HG02759 (cell line): ENCODE data around the gene PNPLA8.
"Not testable (repeated sequence)": the region's sequence is repeated elsewhere in the genome, so short reads cannot be mapped to it uniquely, and the experiment has no call there.

ENCODE experiments used
- ATAC-seq: cut with Tn5 transposase; IDR thresholded peaks from one replicate; pipeline ENCODE4 v1.9.1; 2021; ENCODE audit warnings: mild to moderate bottlenecking, moderate library complexity; ENCODE audit not compliant: unreplicated experiment

PNPLA8 gene

DNA sequence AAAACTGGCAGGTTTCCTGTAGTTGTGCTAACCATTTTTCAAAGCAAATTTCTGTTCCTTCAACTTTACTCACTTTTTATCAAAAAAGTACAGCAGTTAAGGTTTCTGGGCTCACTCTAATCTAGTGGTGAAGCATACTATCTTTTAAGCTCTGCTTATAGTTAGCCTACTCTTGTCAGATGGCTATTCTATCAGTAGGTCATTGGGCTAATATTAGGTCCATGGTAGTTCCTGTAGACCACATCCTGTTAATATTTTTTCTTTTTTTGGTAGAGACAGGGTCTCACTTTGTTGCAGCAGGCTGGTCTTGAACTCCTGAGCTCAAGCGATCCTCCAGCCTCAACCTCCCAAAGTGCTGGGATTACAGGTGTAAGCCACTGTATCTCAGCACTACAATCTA lies 41.8 kb downstream of the PNPLA8 start:
- no peak for ATAC-seq

DNA sequence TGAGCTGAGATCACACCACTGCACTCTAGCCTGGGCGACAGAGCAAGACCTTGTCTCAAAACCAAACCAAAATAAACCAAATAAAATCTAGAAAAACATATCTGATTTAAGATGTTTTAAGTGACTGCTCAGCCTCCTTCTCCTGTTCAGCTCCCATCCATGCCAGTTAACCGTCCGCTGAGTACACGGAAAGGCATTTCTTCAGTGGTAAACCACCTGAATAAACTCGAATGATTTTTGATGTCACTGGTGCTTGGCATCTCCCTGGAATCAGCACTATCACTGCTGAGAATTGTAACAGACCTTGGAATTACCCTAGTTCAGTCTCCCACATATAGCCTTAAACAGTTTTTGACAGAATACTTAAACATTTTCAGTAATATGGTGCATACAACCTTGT lies 45.6 kb downstream of the PNPLA8 start:
- no peak for ATAC-seq

DNA sequence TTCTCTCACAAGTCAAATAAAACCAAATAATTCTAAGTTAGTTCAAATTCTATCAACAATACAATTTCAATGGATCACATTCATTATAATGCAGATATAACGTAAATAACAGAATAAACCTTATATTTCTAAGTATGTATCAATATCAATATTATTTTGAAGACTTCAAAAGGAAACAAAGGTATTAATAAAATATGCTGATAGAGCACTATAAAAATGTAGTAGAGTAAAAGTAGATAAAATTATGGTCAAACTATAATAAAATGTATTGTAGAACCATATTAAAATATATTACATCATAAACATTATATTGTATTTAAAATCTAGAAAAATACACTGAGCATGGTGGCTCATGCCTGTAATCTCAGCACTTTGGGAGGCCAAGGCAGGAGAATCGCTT lies 46.2 kb downstream of the PNPLA8 start:
- ATAC-seq = no peak

DNA sequence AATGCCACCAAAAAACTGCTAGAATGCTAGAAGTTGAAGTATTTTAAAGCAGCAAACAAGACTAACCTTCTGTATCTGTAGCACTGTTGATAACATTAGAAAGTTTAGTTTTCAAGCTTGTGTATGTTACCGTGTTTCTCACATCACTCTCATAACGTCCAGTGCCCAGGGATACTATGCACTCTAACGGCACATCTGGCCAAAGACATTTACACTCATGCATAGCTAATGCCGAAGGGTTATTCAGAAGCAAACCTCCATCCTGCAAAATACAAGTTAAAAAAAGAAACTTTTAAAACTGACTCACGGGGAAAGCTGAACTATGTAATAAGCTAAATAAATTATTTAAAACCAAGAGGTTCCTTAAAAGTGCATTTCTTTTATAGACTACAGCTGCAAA lies 46.8 kb downstream of the PNPLA8 start:
- no peak for ATAC-seq

DNA sequence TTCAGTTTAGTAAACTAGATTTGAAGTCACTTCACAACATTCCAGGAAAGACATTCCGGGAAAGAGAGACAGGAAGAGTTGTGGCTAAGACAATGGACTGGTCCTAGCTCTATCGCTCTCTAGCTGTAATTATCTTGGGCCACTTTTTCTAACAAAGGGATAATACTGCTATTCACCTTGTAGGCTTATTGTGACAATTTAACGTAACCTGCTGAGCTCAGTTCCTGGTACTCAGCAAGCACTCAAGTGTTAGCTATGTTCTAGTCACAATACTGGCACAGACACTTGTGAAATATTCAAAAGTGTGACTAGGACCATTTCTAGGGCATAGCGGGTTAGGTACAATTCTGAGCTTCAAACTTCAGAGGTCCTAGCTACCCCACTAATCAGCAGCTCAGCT lies 57.7 kb downstream of the PNPLA8 start:
- no peak for ATAC-seq

DNA sequence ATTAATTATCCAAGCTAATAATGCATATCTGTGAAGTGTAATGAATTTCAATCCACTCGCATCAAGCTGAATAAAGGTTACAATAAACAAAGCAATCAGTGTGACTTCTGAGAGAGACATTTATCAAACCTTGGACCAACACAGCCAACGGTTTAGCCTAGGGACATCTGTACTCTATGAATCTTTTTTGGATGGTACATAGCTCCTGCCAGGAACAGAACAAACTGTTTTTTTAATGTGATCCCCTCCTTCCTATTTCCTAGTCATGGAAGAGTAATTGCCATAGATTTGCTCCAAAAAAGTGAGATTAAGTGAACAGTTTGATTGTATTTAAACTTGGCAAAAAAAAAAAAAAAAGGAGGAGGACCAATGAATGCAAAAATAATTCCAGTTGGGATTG lies 58.5 kb downstream of the PNPLA8 start:
- no peak for ATAC-seq

DNA sequence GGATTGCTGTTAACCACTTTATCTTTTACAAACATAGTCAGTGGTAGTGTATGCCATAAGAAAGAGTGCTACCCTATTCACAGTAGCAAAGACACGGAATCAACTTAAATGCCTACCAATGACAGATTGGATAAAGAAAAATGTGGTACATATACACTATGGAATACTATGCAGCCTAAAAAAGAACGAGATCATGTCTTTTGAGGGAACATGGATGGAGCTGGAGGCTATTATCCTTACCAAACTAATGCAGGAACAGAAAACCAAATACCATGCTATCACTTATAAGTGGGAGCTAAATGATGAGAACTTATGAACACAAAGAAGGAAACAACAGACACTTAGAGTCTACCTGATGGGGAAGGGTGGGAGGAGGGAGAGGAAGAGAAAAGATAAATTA lies 59.6 kb downstream of the PNPLA8 start:
- ATAC-seq = not testable (repeated sequence)

DNA sequence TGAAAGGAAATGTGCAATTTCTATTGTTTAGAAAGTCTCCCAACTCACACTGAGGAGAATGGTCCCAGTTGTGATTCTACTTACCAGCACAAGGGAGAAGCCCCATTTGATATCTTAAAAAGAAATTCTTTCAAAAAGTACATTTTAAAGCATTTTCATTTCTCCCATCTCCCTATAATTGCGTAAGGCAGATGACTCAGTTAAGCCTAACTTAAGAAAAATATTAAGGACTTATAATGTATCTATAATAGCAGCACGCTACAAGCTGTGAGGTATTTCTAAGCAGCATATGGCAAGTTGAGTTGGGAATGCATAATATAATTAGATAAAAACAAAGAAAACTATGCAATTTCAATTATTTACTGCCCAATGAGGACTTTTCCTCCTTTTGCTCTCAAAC lies 61.2 kb downstream of the PNPLA8 start:
- no peak for ATAC-seq

DNA sequence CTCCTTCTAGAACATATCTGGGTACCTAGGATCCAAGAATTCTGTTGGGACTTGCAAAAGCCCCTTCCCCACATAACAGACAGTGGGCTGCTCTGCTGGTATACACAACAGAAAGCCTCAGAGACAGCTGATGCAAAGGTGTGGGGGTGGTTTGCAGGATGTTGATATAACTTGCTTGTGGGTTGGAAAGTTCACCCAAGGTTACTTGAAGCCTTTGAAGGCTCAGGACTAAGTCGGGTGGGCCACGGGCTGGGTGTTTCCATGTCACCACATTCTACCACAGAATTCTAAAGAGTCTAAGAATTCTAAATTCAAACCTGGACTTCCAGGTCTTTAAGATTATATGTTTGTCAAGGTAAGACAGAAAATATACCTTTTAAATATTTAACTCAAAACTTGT lies 62.3 kb downstream of the PNPLA8 start:
- ATAC-seq = no peak

DNA sequence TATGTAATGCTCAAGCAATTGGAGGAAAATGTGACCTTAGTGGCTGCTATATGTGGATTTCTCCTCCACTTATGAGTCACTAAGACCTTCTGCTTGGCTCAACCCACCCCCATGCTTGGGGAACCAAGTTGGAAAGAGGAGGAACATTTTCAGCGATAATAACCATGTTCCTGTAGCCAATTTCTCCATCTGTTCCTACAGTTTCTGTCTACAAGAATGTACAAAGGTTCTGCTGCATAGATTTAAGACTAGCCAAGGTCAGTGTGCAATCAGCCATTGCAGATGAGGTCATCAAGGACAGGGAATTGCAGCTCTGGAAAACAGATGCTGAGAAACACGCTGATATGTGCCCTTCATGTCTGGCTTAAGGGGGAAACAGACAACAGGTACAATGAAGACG lies 64.1 kb downstream of the PNPLA8 start:
- no peak for ATAC-seq

DNA sequence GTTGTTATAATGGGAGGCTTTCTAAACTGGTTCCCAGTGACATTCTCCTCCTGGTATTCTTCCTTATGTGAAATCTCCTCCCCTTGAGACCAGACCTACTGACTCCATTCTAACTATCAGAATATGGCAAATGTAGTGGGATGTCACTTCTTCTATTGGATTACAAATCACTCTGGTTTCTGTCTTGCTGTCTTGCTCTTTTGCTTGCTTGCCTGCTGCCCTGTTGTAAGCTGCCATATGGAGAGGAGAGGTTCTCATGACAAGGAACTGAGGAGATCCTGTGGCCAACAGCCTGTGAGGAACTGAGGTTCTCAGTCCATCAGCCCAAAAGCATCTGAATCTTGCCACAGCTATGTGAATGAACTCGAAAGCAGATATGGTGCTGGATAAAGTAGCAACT lies 65.0 kb downstream of the PNPLA8 start:
- no peak for ATAC-seq

DNA sequence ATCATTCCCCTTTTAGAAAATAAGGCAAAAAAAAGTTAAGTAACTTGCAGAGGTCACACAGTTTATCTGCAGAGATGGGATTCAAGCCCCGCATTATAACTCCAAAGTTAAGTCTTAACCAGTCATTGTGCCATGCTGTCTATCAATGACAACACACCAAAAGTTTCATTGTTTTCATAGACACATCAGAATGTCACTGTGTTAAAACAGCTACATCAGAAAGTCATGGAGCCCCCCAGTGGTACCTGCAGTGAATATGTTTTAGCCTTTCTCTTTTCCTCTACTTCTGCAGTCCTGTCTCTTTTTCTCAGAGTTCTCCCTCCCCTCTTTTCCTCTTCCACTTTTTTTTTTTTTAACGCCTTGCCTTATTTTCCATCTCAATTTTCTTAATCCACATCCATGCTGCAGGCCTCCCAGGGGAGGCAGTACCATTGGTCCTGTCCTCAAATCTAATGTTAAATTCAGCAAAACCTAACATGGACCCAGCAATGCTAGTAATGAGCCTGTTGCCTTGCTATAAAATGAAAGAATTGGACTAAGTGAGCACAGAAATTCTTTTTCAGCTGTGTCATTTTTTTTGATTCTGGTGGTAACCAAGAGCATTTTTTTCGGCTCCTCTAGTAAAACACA lies 65.9 kb downstream of the PNPLA8 start:
- no peak for ATAC-seq

DNA sequence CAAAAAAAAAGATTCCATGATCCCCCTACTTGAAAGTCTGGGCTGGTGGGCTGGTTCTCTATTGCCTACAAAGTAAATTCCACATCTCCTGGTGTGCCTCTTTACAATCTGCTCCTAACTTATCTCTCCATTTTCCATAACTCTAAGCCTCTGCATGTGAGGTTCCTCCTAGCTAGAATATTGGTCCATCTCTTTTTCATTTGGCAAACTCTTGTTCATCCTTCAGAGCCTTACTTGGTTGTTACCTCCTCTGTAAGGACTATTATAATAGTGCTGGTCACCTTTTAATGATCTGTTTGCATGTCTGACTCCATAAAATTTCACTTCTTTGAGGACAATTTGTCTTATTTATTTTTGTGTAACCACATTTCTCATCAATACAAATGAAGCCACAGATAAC lies 68.1 kb downstream of the PNPLA8 start:
- no peak for ATAC-seq

DNA sequence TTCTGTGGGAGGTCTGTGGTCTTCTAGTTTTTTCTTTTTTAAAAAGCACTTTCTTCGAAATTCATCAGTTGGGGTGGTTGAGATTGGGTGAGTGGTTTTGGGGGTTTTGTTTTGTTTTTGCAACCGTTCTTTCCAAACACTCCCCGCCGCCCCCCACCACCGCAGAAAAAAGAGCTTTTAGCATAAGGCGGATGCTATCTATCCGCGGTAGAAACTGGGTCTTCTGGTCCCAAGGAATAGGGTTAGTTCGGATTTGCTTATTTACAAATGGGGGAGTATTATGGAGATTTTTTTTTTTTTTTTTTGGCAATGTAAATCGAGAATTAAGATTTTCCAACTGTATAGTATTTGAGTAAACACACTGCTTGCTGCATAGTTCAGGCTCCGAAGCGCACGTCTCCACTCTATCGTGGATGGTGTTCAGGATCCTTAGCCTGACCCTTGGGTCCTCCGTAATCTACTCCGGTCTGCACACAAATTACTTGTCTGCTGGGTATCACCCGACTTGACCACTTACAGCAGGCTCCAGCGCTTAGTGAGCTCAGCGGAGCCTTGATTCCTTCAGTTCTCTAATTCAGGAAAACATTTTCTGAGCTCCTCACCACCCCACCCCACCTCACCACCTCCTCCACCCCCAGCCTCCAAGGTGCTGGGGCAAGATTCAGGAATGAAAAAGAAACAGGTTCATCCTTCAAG lies 68.9 kb downstream of the PNPLA8 start:
- no peak for ATAC-seq

DNA sequence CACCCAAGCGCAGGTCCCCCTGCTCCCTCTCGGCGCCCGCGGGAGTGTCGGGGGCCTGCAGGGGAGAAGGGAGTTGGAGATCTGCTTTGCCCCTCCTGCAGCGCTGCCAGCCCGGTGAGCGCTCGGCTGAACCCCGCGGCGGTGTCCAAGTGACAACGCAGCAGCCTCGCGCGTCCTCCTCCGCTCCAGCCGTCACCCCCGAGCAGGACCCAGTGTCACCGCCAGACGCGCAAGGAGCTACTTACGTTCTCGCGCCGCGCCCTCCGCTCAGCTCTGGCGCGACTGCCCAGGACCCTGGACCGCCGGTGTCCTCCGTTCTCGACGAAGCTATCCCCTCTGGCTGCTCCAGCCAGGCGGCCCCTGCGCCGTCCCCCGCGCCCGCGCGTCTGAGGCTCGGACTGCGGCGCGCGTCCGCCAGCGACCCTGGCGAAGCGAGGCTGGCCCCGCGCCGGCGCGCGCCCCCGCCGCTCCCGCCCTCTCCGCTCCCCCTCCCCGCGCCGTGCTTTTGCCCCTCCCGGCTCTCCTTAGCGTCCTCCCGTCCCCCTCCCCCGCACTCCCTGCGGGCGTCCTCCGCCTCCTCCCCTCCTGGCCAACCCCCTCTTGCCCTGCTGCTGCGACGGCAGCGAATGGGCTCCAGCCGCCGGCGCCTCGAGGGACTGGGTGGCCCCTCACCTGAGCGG lies 69.8 kb downstream of the PNPLA8 start, which contains the start of gene NRCAM:
Gene NRCAM (minus strand): TSS at position 439 of the 680 bp plus-strand sequence. CDS start 216,372 bp downstream, outside the sequence.
- ATAC-seq = peak; percentile 46

DNA sequence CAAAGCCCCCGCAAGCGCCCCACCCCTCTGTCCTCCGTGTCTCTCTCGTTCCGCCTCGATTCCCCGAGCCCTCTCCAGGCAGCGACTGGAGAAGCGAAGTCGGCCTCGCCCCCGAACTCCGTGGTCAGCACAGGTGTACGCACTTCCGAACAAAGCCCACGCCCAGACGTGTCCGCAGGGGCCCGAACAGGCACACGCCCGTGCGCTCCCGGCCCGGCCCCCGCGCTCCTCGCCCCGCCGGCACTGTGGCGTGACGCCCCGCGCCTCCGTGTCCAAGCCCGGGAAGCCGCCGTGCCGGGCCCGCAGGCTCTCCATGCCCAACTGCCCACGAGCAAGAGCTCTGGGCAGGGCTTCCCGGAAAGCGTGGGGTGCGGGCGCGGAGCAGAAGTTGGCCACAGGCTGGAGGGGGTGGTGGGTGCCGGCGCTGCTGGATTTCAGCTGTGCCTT lies 70.4 kb downstream of the PNPLA8 start:
- peak; percentile 34 for ATAC-seq

DNA sequence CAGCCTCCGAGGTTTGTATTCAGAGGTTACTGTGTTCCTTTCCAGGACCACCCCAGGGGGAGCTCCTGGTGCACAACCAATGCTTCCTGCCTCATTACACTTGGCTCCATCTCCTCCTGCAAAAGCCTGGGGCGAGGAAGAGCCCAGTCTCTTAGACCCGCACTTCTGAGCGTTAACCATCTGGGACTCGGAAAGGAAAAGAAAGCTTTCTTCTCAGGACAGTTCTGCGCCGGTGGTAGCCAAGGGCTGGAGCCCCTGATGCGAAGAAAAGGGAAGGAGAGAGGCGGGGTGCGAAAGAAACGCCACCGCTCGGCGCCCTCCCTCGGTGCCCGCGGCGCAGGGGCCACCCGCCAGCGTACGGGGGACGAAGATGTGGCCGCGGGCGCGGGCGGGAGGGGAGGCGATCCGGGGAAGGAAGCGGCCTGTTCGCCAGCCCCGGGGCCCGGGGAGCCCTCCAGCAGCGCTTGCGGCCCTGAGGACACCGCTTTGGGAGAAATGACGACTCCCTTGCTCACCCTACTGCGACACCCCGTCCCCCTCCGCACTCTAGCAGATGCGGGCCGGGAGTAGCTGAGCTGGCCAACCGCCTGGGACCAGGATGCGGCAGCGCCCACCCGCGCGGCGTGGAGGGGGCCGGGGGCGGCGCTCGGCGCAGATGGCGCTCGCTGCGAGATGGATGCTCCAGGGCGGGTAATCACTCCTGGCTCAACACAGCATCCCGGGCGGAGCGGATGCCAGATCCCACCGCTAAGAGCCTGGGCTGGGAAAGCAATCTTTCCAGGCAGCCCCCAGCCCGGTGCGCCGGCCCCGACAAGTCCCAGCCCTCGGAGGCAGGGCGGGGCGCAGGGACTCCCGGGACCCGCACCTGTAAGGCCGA lies 71.0 kb downstream of the PNPLA8 start:
- peak; percentile 23 for ATAC-seq

DNA sequence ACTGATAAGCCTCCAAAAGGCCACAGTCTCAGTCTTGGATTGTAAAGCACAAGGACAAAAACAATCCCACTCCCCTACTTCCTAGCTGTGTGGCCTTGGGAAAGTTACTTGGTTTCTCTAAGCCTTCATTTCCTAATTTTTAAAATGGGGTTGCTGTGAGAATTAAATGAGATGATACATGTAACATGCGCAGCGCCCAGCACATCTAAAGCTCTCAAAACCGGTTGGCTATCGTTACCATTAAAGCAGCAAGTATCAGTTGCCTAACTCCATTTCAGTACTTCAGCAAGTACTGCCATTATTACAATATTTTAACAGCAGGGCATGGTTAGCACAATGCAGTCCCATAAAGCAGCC lies 71.6 kb downstream of the PNPLA8 start:
- no peak for ATAC-seq

DNA sequence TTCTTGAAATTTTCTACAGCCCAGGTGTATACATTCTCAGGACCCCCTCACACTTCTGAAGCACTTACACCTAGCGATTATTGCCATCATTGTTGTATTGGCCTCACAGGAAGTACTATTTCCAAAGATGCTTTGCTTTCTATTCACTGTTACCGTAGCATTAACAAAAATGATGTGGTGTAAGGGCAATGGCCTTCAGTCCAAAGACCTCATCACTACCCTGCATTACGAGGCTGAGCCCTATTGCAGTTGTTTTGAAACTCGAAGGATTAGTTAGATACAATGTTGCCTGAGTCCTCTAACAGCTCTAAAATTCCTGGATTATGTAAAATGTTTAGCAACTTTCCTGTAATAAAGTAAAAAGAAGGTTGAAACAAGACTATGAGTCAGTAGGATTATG lies 72.6 kb downstream of the PNPLA8 start:
- no peak for ATAC-seq

DNA sequence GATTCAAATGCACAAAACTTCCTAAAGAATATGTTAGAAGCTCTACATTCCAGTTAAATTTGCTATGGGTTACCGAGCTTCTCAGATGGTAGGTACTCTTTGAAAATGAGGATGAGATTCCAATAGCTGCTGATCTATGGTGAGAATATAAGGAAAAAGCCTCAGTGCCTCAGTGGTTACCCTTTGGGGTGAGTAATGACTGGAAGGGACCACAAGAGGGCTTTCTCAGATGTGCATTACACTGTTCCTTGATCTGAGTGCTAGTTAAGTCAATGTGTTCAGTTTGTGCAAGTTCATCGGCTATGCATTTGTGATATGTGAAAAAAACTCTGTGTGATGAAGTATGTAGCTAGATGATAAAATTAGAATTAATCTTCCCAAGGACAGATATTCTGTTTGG lies 73.2 kb downstream of the PNPLA8 start:
- ATAC-seq = no peak

DNA sequence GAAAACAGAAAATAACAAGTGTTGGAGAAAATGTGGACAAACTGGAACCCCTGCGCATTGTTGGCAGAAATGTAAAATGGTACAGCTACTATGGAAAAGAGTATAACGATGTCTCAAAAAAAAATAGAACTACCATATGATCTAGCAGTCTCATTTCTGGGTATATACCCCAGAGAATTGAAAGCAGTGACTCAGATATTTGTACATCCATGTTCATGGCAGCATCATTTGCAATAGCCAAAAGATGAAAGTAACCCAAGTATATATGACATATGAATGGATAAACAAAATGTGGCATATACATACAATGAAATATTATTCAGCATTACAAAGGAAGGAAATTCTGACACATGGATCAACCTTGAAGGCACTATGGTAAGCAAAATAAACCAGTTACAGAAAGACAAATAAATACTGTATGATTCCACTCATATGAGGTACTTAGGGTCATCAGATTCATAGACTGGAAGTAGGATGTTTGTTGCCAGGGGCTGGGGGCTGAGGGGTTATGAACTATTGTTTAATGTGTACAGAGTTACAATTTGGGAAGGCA lies 74.6 kb downstream of the PNPLA8 start:
- no peak for ATAC-seq
